ENCODE measurements around the gene TAF4B.
A peak's percentile ranks its signal among the peaks of the same experiment; 100 is the strongest.

Gene TAF4B

GRCh38 chr18:26383454-26384270 is 157.4 kb downstream of the TAF4B start:
- DNase-seq: peak; percentile 58

- peak; percentile 70 for DNase-seq
These were observed 159.8 kb downstream of the TAF4B start for GRCh38 chr18:26386002-26386401.

- DNase-seq: peak; percentile 72
These were observed 160.2 kb downstream of the TAF4B start for GRCh38 chr18:26386441-26386840.

- DNase-seq: no peak
These were observed 167.9 kb downstream of the TAF4B start for GRCh38 chr18:26394047-26394654.

- DNase-seq: no peak
These were observed 170.8 kb downstream of the TAF4B start for GRCh38 chr18:26397019-26397418.

GRCh38 chr18:26403491-26403890 is 177.2 kb downstream of the TAF4B start:
- DNase-seq: no peak

GRCh38 chr18:26405190-26405801 is 179.1 kb downstream of the TAF4B start:
- DNase-seq: peak; percentile 53

- no peak for DNase-seq
These were observed 180.1 kb downstream of the TAF4B start for GRCh38 chr18:26406324-26406723.

GRCh38 chr18:26406854-26407517 is 180.7 kb downstream of the TAF4B start:
- no peak for DNase-seq

- no peak for DNase-seq
These were observed 181.7 kb downstream of the TAF4B start for GRCh38 chr18:26407736-26408601.

GRCh38 chr18:26409091-26409490 is 182.8 kb downstream of the TAF4B start:
- no peak for DNase-seq

GRCh38 chr18:26414901-26415440 is 188.7 kb downstream of the TAF4B start:
- DNase-seq: peak; percentile 76

- no peak for DNase-seq
These were observed 189.4 kb downstream of the TAF4B start for GRCh38 chr18:26415631-26416030.

- no peak for DNase-seq
These were observed 190.5 kb downstream of the TAF4B start for GRCh38 chr18:26416652-26417150.

- no peak for DNase-seq
These were observed 190.9 kb downstream of the TAF4B start for GRCh38 chr18:26417190-26417589.

GRCh38 chr18:26418225-26418624 is 192.0 kb downstream of the TAF4B start:
- DNase-seq: no peak

- DNase-seq: peak; percentile 49
These were observed 193.5 kb downstream of the TAF4B start for GRCh38 chr18:26419746-26420145.

- no peak for DNase-seq
These were observed 195.3 kb downstream of the TAF4B start for GRCh38 chr18:26421503-26421902.

GRCh38 chr18:26421931-26422330 is 195.7 kb downstream of the TAF4B start:
- DNase-seq: no peak

- DNase-seq: no peak
These were observed 196.4 kb downstream of the TAF4B start for GRCh38 chr18:26422472-26423162.

- DNase-seq: no peak
These were observed 198.3 kb downstream of the TAF4B start for GRCh38 chr18:26424428-26425147.

All from fibroblast of skin of right biceps (primary cell).